GM12875 (cell line): ENCODE results near the gene ALOX12.

Experiments
- H3K4me3 ChIP-seq: one replicate; pipeline ENCODE4 v1.5.1; 2011; ENCODE audit warnings: low read depth, low read length, control low read depth
- TF ChIP-seq, protein P1 (sequence below): IDR thresholded peaks from 2 replicates; pipeline ENCODE4 v1.5.1; 2011; ENCODE audit warnings: low read depth, mild to moderate bottlenecking, control low read depth, inconsistent platforms, low read length, moderate library complexity, borderline replicate concordance; ENCODE audit not compliant: insufficient read depth

ALOX12 gene

DNA sequence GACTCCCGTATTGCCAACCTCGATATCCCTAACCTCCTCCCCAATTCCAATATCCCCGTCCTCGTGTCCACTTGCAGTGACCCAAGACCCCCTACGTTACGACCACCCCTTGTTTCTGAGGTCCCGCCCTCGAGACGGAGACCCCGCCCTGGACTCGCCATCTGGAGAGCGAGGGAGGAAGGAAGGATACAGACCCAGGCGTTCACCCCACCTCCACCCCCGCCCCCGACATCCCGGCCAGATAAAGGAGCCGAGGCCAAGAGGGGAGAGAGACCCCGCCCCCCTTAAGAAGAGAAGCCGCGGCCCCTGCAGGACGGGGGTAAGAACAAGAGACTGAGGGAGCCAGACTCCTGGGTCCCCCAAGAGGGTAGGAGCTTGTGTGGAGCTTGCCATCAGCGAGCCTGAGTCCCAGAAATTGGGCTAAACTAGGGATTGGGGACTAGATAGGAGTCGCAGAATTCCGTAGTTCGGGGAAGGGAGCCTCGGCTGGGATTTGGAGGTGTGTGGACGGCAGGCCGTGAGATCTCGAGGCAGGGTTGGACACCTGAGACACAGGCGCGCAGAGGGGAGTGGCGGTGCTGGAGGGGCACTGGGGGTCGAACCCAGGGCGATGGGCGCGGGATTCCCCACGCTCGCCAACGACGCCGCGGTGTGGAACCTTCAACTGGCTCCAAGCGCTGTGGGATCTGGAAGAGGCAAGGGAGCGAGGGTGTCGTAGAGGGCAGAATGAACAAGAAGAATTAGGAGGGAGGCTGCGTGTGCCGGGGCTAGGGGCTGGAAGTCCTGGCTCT lies 27.1 kb downstream of the ALOX12 start, which contains the start of gene BCL6B:
Gene BCL6B (plus strand): TSS at position 270 of the 791 bp plus-strand sequence. CDS start 622 bp downstream, outside the sequence.
- TF ChIP-seq, protein P1, sequence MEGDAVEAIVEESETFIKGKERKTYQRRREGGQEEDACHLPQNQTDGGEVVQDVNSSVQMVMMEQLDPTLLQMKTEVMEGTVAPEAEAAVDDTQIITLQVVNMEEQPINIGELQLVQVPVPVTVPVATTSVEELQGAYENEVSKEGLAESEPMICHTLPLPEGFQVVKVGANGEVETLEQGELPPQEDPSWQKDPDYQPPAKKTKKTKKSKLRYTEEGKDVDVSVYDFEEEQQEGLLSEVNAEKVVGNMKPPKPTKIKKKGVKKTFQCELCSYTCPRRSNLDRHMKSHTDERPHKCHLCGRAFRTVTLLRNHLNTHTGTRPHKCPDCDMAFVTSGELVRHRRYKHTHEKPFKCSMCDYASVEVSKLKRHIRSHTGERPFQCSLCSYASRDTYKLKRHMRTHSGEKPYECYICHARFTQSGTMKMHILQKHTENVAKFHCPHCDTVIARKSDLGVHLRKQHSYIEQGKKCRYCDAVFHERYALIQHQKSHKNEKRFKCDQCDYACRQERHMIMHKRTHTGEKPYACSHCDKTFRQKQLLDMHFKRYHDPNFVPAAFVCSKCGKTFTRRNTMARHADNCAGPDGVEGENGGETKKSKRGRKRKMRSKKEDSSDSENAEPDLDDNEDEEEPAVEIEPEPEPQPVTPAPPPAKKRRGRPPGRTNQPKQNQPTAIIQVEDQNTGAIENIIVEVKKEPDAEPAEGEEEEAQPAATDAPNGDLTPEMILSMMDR, result no peak
- peak within 1 kb of the TSS; percentile 54 for H3K4me3 ChIP-seq

DNA sequence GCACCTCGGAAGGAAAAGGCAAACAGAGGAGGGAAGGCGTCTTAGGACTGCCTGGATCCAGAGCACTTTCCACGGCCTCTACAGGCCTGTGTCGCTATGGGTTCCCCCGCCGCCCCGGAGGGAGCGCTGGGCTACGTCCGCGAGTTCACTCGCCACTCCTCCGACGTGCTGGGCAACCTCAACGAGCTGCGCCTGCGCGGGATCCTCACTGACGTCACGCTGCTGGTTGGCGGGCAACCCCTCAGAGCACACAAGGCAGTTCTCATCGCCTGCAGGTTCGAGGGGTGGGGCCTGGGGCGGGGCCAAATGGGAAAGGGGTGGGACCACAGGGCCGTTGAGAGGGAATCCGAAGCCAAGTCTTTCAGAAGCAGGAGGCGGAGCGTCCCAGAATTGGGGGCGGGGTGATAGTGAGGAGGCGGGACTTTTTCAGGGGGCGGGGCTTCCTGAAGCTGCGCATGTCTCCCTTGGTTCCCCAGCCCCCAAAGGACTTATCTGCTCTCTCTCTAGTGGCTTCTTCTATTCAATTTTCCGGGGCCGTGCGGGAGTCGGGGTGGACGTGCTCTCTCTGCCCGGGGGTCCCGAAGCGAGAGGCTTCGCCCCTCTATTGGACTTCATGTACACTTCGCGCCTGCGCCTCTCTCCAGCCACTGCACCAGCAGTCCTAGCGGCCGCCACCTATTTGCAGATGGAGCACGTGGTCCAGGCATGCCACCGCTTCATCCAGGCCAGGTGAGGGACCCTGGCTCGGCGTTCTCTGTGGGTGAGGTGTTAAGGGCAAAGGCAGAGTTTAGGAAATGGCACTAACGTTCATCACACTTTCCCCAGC lies 27.9 kb downstream of the ALOX12 start:
- peak overlapping the region; percentile 21 for H3K4me3 ChIP-seq
- TF ChIP-seq, protein P1, result no peak

DNA sequence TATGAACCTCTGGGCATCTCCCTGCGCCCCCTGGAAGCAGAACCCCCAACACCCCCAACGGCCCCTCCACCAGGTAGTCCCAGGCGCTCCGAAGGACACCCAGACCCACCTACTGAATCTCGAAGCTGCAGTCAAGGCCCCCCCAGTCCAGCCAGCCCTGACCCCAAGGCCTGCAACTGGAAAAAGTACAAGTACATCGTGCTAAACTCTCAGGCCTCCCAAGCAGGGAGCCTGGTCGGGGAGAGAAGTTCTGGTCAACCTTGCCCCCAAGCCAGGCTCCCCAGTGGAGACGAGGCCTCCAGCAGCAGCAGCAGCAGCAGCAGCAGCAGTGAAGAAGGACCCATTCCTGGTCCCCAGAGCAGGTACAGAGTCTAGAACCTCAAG lies 28.5 kb downstream of the ALOX12 start:
- H3K4me3 ChIP-seq, result no peak overlapping the region
- TF ChIP-seq, protein P1, result no peak

DNA sequence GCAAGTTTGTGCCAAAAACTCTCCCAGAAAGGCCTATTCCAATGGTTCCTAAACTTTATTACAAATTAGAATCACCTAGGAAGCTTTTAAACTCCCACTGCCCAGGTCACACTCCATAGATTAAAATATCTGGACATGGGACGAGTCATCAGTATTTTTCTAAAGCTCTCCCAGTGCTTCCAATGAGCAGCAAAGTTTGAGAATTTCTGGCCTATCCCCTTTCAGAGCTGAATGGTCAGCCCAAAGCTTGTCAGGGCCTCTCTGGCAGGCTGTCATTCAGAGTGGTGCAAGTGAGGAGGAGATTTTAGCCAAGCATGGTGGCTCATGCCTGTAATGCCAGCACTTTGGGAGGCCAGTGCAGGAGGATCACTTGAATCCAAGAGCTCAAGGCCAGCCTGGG lies 29.4 kb downstream of the ALOX12 start:
- H3K4me3 ChIP-seq, result no peak overlapping the region
- TF ChIP-seq, protein P1, result no peak

DNA sequence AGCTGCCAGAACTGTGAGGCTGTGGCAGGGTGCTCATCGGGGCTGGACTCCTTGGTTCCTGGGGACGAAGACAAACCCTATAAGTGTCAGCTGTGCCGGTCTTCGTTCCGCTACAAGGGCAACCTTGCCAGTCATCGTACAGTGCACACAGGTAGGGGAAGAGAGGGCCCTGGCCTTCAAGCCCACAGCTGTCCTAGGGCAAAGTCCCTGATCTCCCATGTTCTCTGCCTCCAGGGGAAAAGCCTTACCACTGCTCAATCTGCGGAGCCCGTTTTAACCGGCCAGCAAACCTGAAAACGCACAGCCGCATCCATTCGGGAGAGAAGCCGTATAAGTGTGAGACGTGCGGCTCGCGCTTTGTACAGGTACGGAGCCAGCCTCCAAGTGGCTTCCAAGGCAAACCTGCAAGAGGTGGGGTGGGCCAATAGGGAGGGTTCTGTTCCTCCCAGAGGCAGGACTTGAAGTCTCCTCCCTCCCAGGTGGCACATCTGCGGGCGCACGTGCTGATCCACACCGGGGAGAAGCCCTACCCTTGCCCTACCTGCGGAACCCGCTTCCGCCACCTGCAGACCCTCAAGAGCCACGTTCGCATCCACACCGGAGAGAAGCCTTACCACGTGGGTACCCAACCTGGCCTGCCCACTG lies 30.7 kb downstream of the ALOX12 start:
- no peak overlapping the region for H3K4me3 ChIP-seq
- TF ChIP-seq, protein P1, result no peak

DNA sequence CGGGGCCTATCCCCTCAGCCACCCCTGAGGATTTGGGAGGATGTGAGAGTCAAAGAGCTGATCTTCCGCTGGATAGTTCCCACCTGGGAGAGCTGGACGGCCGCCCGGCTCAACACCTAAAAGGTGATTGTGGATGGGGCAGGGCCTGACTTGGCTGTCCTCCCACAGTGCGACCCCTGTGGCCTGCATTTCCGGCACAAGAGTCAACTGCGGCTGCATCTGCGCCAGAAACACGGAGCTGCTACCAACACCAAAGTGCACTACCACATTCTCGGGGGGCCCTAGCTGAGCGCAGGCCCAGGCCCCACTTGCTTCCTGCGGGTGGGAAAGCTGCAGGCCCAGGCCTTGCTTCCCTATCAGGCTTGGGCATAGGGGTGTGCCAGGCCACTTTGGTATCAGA lies 31.5 kb downstream of the ALOX12 start:
- TF ChIP-seq, protein P1, result no peak

DNA sequence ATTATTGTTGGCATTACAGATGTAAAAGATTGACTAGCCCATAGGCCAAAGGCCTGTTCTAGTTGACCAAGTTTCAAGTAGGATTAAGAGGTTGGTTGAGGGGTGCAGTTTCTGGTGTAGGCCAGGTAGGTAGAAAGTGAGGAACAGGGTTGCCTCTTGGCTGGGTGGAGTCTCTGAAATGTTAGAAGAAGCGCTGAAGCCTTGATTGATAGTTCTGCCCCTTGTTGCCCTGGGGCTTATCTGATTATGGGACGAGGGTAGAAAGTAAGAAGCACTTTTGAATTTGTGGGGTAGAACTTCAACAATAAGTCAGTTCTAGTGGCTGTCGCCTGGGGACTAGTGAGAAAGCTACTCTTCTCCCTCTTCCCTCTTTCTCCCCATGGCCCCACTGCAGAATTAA lies 33.2 kb downstream of the ALOX12 start:
- TF ChIP-seq, protein P1, result no peak
- no peak overlapping the region for H3K4me3 ChIP-seq

More for the DNA sequence above, 31.5 kb downstream of the ALOX12 start:
- H3K4me3 ChIP-seq, result no peak overlapping the region
